HG03521 (cell line): ENCODE results near the gene B9D1.
A peak's percentile ranks its signal among the peaks of the same experiment; 100 is the strongest.

ENCODE experiments used
- ATAC-seq: cut with Tn5 transposase; IDR thresholded peaks from one replicate; pipeline ENCODE4 v1.9.1; 2021; ENCODE audit warnings: mild to moderate bottlenecking, moderate library complexity; ENCODE audit not compliant: unreplicated experiment

The B9D1 gene

GRCh38 chr17:19362277-19363113 is at the start of gene B9D1:
Gene B9D1 (minus strand): TSS chr17:19362723. CDS start chr17:19362569, 154 bp downstream.
- ATAC-seq = peak; percentile 70

DNA sequence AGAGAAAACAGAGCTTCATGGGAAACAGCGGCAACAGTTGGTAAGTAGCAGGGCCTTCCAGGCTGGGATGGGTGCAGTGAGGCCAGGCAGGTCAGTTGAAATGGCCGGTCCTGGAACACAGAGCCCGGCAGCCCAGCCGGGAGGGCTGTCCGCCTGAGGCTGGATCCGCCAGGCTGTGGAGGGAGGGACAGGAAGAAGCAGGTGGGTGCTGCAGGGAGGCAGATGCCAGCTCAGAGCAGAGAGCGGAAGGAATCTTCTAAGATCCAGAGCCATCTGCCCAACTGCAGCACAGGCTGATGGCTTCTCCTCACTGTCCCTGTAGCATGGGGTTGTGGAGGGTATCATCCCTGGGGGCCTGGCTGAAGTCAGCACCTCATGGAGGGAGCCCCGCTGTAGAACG is 49.1 kb upstream of the B9D1 start:
- no peak for ATAC-seq

- no peak for ATAC-seq
Observed at GRCh38 chr17:19410875-19411620, 48.5 kb upstream of the B9D1 start, which contains the start of gene RNF112. Gene RNF112 (plus strand): TSS chr17:19411232. CDS start chr17:19411409, 177 bp downstream.

- ATAC-seq = no peak
Observed at GRCh38 chr17:19410091-19410490, 47.6 kb upstream of the B9D1 start.

GRCh38 chr17:19409509-19409908 is 47.0 kb upstream of the B9D1 start:
- no peak for ATAC-seq

DNA sequence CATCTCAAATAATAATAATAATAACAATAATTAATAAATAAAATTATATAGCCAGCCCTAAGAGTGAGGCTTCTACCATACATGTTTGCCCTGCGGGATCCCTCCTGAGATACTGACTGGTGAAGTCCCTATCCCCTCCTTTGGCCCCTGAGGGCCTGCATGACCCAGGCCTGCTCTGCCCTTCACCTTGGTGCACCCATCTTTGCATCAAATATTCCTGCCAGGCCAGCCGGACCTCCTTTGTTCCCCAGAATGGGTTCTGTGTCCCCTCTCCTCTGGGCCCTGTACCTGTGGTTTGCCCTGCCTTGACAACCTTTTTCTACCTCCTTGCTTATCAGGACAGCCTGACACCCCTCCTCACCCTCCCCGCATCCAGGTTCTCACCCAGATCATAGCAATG is 46.5 kb upstream of the B9D1 start:
- no peak for ATAC-seq

GRCh38 chr17:19408346-19408710 is 45.8 kb upstream of the B9D1 start:
- ATAC-seq = no peak

GRCh38 chr17:19407601-19408345 is 45.2 kb upstream of the B9D1 start:
- ATAC-seq = no peak

- no peak for ATAC-seq
Observed at GRCh38 chr17:19405114-19405513, 42.6 kb upstream of the B9D1 start.

DNA sequence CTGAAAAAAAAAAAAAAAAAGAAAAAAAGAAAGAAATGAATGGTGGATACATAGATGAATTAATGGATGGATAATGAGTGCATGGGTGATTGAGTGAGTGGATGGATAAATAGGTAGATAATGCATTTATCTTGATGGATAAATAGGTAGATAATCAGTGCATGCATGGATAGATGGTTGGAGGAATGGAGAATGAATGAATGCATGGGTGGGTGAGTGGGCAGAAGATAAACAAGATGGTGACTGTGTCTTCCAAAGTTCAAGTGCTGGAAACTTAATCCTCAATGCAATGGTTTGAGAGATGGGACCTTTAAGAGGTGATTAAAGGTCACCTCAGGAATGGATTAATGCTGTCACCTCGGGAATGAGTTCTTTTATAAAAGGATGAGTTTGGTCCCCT is 41.7 kb upstream of the B9D1 start:
- ATAC-seq = no peak

- no peak for ATAC-seq
Observed at GRCh38 chr17:19403021-19403420, 40.5 kb upstream of the B9D1 start.

DNA sequence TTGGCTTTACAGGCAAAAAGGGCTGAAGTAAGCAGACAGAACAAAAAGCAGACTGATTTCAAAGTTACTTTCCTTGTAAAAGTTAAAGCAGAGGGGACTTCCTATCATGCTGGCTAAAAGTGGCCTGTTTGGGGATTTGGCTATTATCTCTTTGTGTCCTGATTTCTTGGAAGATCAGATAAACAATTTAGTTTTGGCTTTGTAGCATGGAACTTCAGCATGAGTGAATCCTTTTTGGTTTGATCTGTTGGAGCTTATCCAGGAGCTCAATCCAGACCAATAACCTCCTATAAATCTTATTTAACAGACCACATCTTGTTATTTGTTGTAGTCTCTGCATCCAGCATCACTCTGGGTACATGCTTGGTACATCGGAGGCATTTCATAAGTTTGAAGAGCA is 39.6 kb upstream of the B9D1 start:
- ATAC-seq = no peak

DNA sequence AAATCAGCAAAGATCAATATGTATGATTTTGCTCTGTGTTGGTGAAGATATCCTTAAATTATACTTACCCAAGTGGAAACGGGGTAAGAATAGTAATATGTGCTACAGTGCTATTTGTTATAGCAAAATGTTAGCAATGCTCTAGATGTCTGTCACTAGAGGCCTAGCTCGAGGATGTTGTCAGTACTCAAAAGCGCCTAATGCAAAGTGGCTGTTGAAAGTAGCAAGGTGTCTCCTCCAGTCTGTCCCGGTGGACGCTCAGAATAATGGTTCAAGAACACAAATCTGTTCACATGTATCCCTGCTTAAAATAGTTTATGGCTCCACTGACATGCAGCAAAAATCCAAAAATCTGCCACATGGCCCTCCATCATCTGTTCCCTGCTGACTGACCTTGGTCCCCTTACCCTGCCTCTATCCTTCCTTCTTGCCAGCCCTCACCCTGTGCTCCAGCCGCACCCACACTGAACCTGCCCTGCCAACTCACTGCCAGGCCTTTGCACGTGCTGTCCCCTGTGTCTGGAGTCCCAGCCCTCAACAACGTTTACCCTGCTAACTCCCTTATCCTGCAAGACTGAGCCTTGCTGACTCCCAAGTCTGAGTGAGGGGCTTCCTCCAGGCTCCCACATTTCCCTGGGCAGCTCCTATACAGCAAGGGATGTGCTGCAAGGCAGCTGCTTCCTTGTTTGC is 38.9 kb upstream of the B9D1 start:
- no peak for ATAC-seq

DNA sequence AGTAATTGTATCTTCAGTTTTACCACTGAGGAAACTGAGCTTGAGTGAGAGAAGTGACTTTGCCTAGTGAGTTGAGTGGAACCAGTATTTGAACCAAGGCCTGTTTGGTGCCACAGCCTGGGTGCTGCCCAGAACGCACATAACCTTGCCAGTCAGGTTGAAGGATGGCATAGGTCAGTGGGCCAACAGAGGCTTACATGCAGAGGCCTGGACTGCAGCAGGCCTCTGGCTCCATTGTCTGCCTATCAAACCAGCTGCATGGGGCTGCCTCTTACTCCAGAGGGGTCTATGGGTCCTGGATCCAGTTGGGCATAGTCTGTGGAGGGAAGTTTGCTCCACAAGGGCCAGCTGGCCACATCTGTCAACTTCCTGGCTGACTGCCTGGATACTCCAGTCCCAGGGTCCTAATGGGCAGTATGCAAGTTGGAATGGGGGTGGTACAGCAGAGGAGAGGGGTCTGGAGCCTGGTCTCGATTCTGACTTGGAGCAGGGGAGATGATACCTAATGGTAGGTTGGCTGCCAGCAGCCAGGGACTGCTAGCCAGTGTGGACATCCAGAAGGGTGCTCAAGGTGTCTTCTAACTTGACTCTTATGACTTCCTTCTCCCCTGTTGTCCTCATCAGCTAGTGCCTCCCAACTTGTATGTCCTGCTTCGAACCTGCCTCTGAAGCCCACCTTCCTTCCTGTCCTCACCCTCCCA is 37.4 kb upstream of the B9D1 start:
- ATAC-seq = no peak

- ATAC-seq = no peak
Observed at GRCh38 chr17:19398301-19399181, 36.0 kb upstream of the B9D1 start.

GRCh38 chr17:19397556-19398041 is 35.1 kb upstream of the B9D1 start:
- ATAC-seq = no peak

DNA sequence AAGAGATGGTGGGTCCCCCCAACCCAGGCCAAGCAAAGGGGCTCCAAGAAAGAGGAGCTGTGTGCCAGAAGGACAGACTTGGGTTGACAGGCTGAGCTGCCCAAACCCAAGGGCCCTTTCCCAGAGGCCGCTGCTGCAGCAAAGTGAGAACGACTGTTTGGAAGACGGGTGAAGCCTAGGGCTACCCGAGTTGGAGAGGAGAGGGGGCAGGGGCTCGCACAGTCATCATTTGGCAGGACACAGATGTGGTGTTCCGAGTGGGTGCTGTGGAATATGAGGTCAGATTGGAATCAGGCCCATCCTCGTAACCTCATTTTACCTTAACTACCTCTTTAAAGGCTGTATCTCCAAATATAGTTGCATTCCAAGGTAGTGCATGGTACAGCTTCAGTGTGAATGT is 29.8 kb upstream of the B9D1 start:
- no peak for ATAC-seq

GRCh38 chr17:19391432-19391831 is 28.9 kb upstream of the B9D1 start:
- no peak for ATAC-seq

- no peak for ATAC-seq
Observed at GRCh38 chr17:19390951-19391350, 28.4 kb upstream of the B9D1 start.
